ENCODE measurements around the gene DMD. TPM values are rescaled to one million over a fixed set of nuclear protein-coding genes. Genes with fewer than 3 reads are reported as not detected.

DMD gene
- total RNA-seq, 2 donors from 2014 or later = 2.8 to 3.4 TPM

- no peaks in the 10 kb centered on the region for H3K4me1 Mint-ChIP-seq (ENCODE audit: low read depth in 2 of 2)
- no peak for DNase-seq (ENCODE audit: low spot score)
Measured at GRCh38 chrX:32933548-32933947, 277.8 kb downstream of the DMD start.

DNA sequence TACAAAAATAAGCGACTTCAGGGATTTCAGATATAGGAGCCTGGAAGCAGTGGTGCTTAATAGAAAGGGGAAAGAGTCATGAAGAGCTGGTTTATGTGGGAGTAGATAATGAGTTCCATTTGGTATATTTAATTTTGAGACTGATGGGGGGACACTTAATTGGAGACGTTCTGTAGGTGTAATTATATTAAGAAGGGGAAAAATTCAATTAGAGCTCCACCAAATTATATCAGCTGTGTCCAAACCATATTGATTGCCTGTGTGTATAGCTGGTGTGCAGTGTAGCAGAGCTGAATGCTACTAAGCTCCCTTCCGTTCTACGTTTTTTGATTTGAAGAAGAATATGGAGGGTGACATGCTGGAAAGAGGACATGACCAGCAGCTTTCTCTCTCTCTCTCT is 282.3 kb downstream of the DMD start:
- no peaks in the 10 kb centered on the region for H3K27me3 Mint-ChIP-seq
- no peaks in the 10 kb centered on the region for H3K36me3 Mint-ChIP-seq
- DNase-seq (ENCODE audit: low spot score) (no peak), ATAC-seq (no peak)
- H3K4me3 Mint-ChIP-seq = no peak overlapping the region
- H3K4me1 Mint-ChIP-seq (ENCODE audit: low read depth in 2 of 2) = no peaks in the 10 kb centered on the region
- no peak overlapping the region for H3K27ac Mint-ChIP-seq
- H3K9me3 Mint-ChIP-seq = no peaks in the 10 kb centered on the region

More at GRCh38 chrX:32933548-32933947, 277.8 kb downstream of the DMD start:
- Mint-ChIP-seq H3K27me3 (no peaks in the 10 kb centered on the region), H3K4me3 (no peak overlapping the region), H3K36me3 (peaks cover 6% of the 10 kb centered on the region), H3K27ac (no peak overlapping the region), H3K9me3 (peaks cover 6% of the 10 kb centered on the region)
- no peak for ATAC-seq

- no peak overlapping the region for H3K4me3 Mint-ChIP-seq
- DNase-seq (ENCODE audit: low spot score) (no peak), ATAC-seq (no peak)
- H3K4me1 Mint-ChIP-seq (ENCODE audit: low read depth in 2 of 2) = no peaks in the 10 kb centered on the region
- no peak overlapping the region for H3K27ac Mint-ChIP-seq
- no peaks in the 10 kb centered on the region for H3K36me3 Mint-ChIP-seq
- H3K27me3 Mint-ChIP-seq = no peaks in the 10 kb centered on the region
- no peaks in the 10 kb centered on the region for H3K9me3 Mint-ChIP-seq
Measured at GRCh38 chrX:32896088-32896487, 315.3 kb downstream of the DMD start.

GRCh38 chrX:32894679-32895078 is 316.7 kb downstream of the DMD start:
- Mint-ChIP-seq H3K9me3 (no peaks in the 10 kb centered on the region), H3K4me3 (no peak overlapping the region), H3K27me3 (no peaks in the 10 kb centered on the region), H3K36me3 (no peaks in the 10 kb centered on the region), H3K4me1 (ENCODE audit: low read depth in 2 of 2) (no peaks in the 10 kb centered on the region), H3K27ac (no peak overlapping the region)
- DNase-seq (ENCODE audit: low spot score) (no peak), ATAC-seq (no peak)

- DNase-seq (ENCODE audit: low spot score) (no peak), ATAC-seq (no peak)
- no peaks in the 10 kb centered on the region for H3K9me3 Mint-ChIP-seq
- no peaks in the 10 kb centered on the region for H3K4me1 Mint-ChIP-seq (ENCODE audit: low read depth in 2 of 2)
- no peaks in the 10 kb centered on the region for H3K27me3 Mint-ChIP-seq
- no peaks in the 10 kb centered on the region for H3K36me3 Mint-ChIP-seq
- no peak overlapping the region for H3K4me3 Mint-ChIP-seq
- no peak overlapping the region for H3K27ac Mint-ChIP-seq
Measured at GRCh38 chrX:32893751-32894150, 317.6 kb downstream of the DMD start.

- H3K4me3 Mint-ChIP-seq = no peak overlapping the region
- no peaks in the 10 kb centered on the region for H3K4me1 Mint-ChIP-seq (ENCODE audit: low read depth in 2 of 2)
- DNase-seq (ENCODE audit: low spot score) (no peak), ATAC-seq (no peak)
- H3K27me3 Mint-ChIP-seq = no peaks in the 10 kb centered on the region
- peaks cover 7% of the 10 kb centered on the region for H3K36me3 Mint-ChIP-seq
- peaks cover 8% of the 10 kb centered on the region for H3K9me3 Mint-ChIP-seq
- H3K27ac Mint-ChIP-seq = no peak overlapping the region
Measured at GRCh38 chrX:32877592-32877991, 333.8 kb downstream of the DMD start.

DNA sequence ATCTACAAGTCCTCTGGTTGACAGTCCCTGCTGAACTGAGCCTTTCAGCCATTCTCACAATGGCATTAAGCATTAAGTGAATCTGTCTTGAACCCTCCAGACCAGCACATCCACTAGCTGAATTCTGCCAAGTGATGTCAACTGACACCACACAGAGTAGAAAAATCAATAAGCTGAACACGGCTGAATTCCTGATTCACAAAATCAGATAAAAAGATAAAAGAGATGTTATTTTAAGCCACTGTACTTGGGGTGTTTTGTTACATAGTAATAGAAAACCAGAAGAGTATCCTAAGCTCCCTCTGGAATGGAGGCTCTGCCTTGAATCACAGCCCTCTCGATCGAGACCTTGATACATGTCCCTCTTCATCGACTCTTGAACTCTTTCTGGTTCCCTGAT is 336.5 kb downstream of the DMD start:
- H3K27me3 Mint-ChIP-seq = no peaks in the 10 kb centered on the region
- no peak overlapping the region for H3K27ac Mint-ChIP-seq
- H3K36me3 Mint-ChIP-seq = peaks cover 7% of the 10 kb centered on the region
- no peak overlapping the region for H3K4me3 Mint-ChIP-seq
- no peaks in the 10 kb centered on the region for H3K4me1 Mint-ChIP-seq (ENCODE audit: low read depth in 2 of 2)
- DNase-seq (ENCODE audit: low spot score) = no peak
- no peak for ATAC-seq
- peaks cover 8% of the 10 kb centered on the region for H3K9me3 Mint-ChIP-seq

GRCh38 chrX:32873786-32874185 is 337.6 kb downstream of the DMD start:
- DNase-seq (ENCODE audit: low spot score) (no peak), ATAC-seq (no peak)
- no peaks in the 10 kb centered on the region for H3K4me1 Mint-ChIP-seq (ENCODE audit: low read depth in 2 of 2)
- H3K27me3 Mint-ChIP-seq = no peaks in the 10 kb centered on the region
- H3K4me3 Mint-ChIP-seq = no peak overlapping the region
- H3K9me3 Mint-ChIP-seq = peaks cover 8% of the 10 kb centered on the region
- H3K36me3 Mint-ChIP-seq = peaks cover 7% of the 10 kb centered on the region
- H3K27ac Mint-ChIP-seq = no peak overlapping the region

GRCh38 chrX:32871636-32872035 is 339.7 kb downstream of the DMD start:
- Mint-ChIP-seq H3K36me3 (peaks cover 7% of the 10 kb centered on the region), H3K4me3 (no peak overlapping the region), H3K27me3 (no peaks in the 10 kb centered on the region), H3K4me1 (ENCODE audit: low read depth in 2 of 2) (no peaks in the 10 kb centered on the region), H3K9me3 (peaks cover 8% of the 10 kb centered on the region), H3K27ac (no peak overlapping the region)
- DNase-seq (ENCODE audit: low spot score) (no peak), ATAC-seq (no peak)

DNA sequence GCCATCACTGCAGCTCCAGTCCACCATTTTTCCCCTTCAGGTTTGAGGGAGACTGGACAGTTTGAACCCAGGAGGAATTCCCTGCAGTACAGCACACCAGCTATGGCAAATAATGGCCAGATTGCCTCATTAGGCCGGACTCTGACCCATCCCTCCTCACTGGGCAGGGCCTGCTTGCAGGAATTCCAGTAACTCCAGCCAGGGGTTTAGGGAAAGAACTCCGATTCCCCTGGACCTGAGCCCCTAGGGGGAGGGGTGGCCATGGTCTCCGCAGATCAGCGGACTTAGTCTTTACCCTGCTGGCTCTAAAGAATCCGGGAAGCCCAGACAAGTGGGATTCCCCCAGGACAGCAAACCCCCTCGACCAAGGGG is 342.8 kb downstream of the DMD start:
- no peak overlapping the region for H3K27ac Mint-ChIP-seq
- no peaks in the 10 kb centered on the region for H3K4me1 Mint-ChIP-seq (ENCODE audit: low read depth in 2 of 2)
- no peak for ATAC-seq
- H3K4me3 Mint-ChIP-seq = no peak overlapping the region
- H3K36me3 Mint-ChIP-seq = no peaks in the 10 kb centered on the region
- no peak for DNase-seq (ENCODE audit: low spot score)
- peaks cover 3% of the 10 kb centered on the region for H3K9me3 Mint-ChIP-seq
- no peaks in the 10 kb centered on the region for H3K27me3 Mint-ChIP-seq

GRCh38 chrX:32867781-32868523 is 343.4 kb downstream of the DMD start:
- H3K4me1 Mint-ChIP-seq (ENCODE audit: low read depth in 2 of 2) = no peaks in the 10 kb centered on the region
- peaks cover 3% of the 10 kb centered on the region for H3K9me3 Mint-ChIP-seq
- no peaks in the 10 kb centered on the region for H3K36me3 Mint-ChIP-seq
- no peak overlapping the region for H3K27ac Mint-ChIP-seq
- H3K4me3 Mint-ChIP-seq = no peak overlapping the region
- DNase-seq (ENCODE audit: low spot score) = no peak
- H3K27me3 Mint-ChIP-seq = no peaks in the 10 kb centered on the region
- ATAC-seq = no peak

DNA sequence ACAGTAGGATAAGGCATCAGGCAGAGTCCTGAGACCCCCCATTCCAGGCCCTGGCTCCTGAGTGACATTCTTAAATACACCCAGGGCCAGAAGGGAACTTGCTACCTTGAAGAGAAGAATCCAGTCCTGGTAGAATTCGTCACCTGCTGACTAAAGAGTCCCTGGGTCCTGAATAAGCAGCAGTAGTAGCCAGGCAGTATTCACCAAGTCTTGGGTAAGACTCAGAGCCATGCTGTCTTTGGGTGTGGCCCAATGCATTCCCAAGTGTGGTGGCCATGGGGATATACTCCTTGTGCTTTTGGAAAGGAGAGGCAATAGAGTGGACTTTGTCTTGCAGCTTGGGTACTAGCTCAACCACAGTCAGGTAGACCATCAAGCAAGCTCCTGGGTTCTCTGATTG is 359.1 kb downstream of the DMD start:
- ATAC-seq = no peak
- Mint-ChIP-seq H3K4me3 (no peak overlapping the region), H3K27ac (no peak overlapping the region), H3K4me1 (ENCODE audit: low read depth in 2 of 2) (no peaks in the 10 kb centered on the region), H3K36me3 (no peaks in the 10 kb centered on the region), H3K9me3 (peaks cover 3% of the 10 kb centered on the region), H3K27me3 (no peaks in the 10 kb centered on the region)
- DNase-seq (ENCODE audit: low spot score) = no peak

DNA sequence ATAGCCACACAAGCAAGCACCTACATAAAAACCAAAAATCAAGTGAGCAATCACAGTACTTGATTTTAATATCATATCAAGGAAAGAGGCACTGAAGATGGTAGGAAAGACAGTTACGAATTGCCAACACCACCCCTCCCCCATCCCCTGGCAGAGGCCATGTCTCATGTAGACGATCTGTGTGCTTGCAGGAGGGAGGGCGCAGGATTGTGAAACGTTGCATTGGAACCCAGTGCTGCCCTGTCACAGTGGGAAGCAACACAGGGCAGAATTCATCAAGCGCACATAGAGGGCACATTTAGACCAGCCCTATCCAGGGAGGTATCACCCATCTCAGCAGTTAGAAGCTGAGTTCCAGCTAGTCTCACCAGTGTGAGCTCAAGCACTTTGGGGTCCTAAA is 359.8 kb downstream of the DMD start:
- Mint-ChIP-seq H3K4me1 (ENCODE audit: low read depth in 2 of 2) (no peaks in the 10 kb centered on the region), H3K9me3 (peaks cover 3% of the 10 kb centered on the region), H3K27me3 (no peaks in the 10 kb centered on the region), H3K4me3 (no peak overlapping the region), H3K27ac (no peak overlapping the region), H3K36me3 (no peaks in the 10 kb centered on the region)
- ATAC-seq = no peak
- no peak for DNase-seq (ENCODE audit: low spot score)

DNA sequence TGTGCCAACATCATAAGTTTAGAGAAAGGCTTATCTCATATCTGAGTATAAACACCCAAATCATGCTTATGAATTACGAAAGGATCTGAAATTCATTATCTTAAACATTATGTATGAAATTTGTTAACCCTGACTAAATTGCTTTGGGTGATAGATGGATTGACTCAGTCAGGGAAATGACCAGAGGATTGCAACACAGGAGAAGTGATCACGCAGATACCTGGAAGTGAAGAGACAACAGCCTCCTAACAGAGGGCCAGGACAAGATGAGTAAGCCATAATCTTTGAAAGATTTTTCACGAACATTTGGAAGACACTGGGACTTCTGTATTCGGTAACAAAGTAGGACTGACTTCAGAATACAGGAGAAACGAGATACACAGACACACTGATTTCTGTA is 363.4 kb downstream of the DMD start:
- peaks cover 11% of the 10 kb centered on the region for H3K9me3 Mint-ChIP-seq
- no peak for DNase-seq (ENCODE audit: low spot score)
- no peaks in the 10 kb centered on the region for H3K27me3 Mint-ChIP-seq
- no peaks in the 10 kb centered on the region for H3K4me1 Mint-ChIP-seq (ENCODE audit: low read depth in 2 of 2)
- H3K27ac Mint-ChIP-seq = no peak overlapping the region
- no peaks in the 10 kb centered on the region for H3K36me3 Mint-ChIP-seq
- no peak for ATAC-seq
- no peak overlapping the region for H3K4me3 Mint-ChIP-seq

- H3K27me3 Mint-ChIP-seq = no peaks in the 10 kb centered on the region
- DNase-seq (ENCODE audit: low spot score) (no peak), ATAC-seq (no peak)
- no peak overlapping the region for H3K4me3 Mint-ChIP-seq
- H3K4me1 Mint-ChIP-seq (ENCODE audit: low read depth in 2 of 2) = no peaks in the 10 kb centered on the region
- peaks cover 16% of the 10 kb centered on the region for H3K9me3 Mint-ChIP-seq
- no peaks in the 10 kb centered on the region for H3K36me3 Mint-ChIP-seq
- no peak overlapping the region for H3K27ac Mint-ChIP-seq
Measured at GRCh38 chrX:32842053-32842452, 369.3 kb downstream of the DMD start.
